ENCODE data around the gene ABI3BP. TPM values are rescaled to one million over a fixed set of nuclear protein-coding genes. Genes with fewer than 3 reads are reported as not detected.

Gene ABI3BP
- total RNA-seq, 1 experiment from 2014 or later, result 0.28 TPM

GRCh38 chr3:100813828-100814227 lies 179.4 kb downstream of the ABI3BP start:
- H2BK5ac ChIP-seq (ENCODE audit: insufficient read length, low read length), result no peak overlapping the region
- H3K4ac ChIP-seq (ENCODE audit: low read depth, low read length), result no peak overlapping the region
- DNase-seq, result no peak
- H3K79me2 ChIP-seq (ENCODE audit: insufficient read depth, low read length), result no peaks in the 10 kb centered on the region
- no peak overlapping the region for H3K18ac ChIP-seq (ENCODE audit: insufficient read length, low read depth, low read length)
- H3K36me3 Mint-ChIP-seq (ENCODE audit: insufficient read depth in 1 of 3, low read depth in 3 of 3), result no peaks in the 10 kb centered on the region
- H3K27ac ChIP-seq (ENCODE audit: insufficient read length, low read depth, low read length), result no peak overlapping the region
- no peaks in the 10 kb centered on the region for H3K4me1 ChIP-seq (ENCODE audit: insufficient read depth, low read length)
- no peak overlapping the region for H2BK12ac ChIP-seq (ENCODE audit: insufficient read length, low read depth, low read length)
- no CpG with 5 or more reads among the region's 2 CpGs for WGBS (ENCODE audit: extremely low coverage, insufficient read length, low lambda C conversion rate)
- H2BK20ac ChIP-seq (ENCODE audit: low read depth, low read length, poor library complexity, severe bottlenecking), result no peak overlapping the region
- H4K20me1 ChIP-seq (ENCODE audit: control insufficient read depth, insufficient read depth, insufficient read length), result no peaks in the 10 kb centered on the region
- H3K4me3 Mint-ChIP-seq, result no peak overlapping the region
- no peaks in the 10 kb centered on the region for H3K27me3 ChIP-seq (ENCODE audit: insufficient read depth, low read length)
- H3K79me1 ChIP-seq (ENCODE audit: insufficient read depth, low read depth, low read length, poor library complexity, severe bottlenecking), result no peaks in the 10 kb centered on the region
- H3K9me3 Mint-ChIP-seq, result no peaks in the 10 kb centered on the region
- no peak overlapping the region for H3T11ph ChIP-seq (ENCODE audit: low read length)
- H4K91ac ChIP-seq (ENCODE audit: insufficient read length, low read depth, low read length), result no peak overlapping the region
- no peak overlapping the region for H2AFZ ChIP-seq (ENCODE audit: low read length)
- TF ChIP-seq CTCF (conservative IDR thresholded peaks at IDR 0.05), result no peak
- no peak overlapping the region for H2BK120ac ChIP-seq (ENCODE audit: low read depth, low read length, poor library complexity, severe bottlenecking)
- no peaks in the 10 kb centered on the region for H3K4me1 Mint-ChIP-seq
- no peak overlapping the region for H3K9ac ChIP-seq (ENCODE audit: extremely low read depth, insufficient read length, low read length)
- no peak overlapping the region for H3K27ac Mint-ChIP-seq
- no peak overlapping the region for H3K23ac ChIP-seq (ENCODE audit: insufficient read length, low read depth, low read length)
- H3K27me3 Mint-ChIP-seq (ENCODE audit: low read depth), result peaks cover 5% of the 10 kb centered on the region; the same call in 1 of the 2 replicates
- H4K8ac ChIP-seq (replicated peaks; ENCODE audit: insufficient read length, low read depth, low read length), result no peak overlapping the region
- no peak overlapping the region for H3K56ac ChIP-seq (ENCODE audit: insufficient read length, low read depth, low read length)
- H2BK15ac ChIP-seq (ENCODE audit: low read depth, low read length), result no peak overlapping the region
- no peak overlapping the region for H2AK5ac ChIP-seq (ENCODE audit: insufficient read length, low read length)
- H3K9me3 ChIP-seq (ENCODE audit: control insufficient read depth, low read depth, low read length), result no peaks in the 10 kb centered on the region
- H3K23me2 ChIP-seq (ENCODE audit: insufficient read length, low read depth, low read length, poor library complexity, severe bottlenecking), result no peaks in the 10 kb centered on the region
- no peak overlapping the region for H3K14ac ChIP-seq (ENCODE audit: insufficient read depth, low read length)
- no peak overlapping the region for H4K5ac ChIP-seq (ENCODE audit: insufficient read length, low read depth, low read length)
- no peak overlapping the region for H3K4me2 ChIP-seq (ENCODE audit: insufficient read depth, insufficient read length, low read length)

Data from H9 (cell line).